Measurements from ENCODE around the gene AP3D1.
A peak's percentile ranks its signal among the peaks of the same experiment; 100 is the strongest.

Gene AP3D1

GRCh38 chr19:2070436-2070827 is 80.9 kb downstream of the AP3D1 start:
- no peak for DNase-seq (ENCODE audit: extremely low read depth in 1 of 2, low read depth in 1 of 2)

GRCh38 chr19:2064788-2065524 is 86.4 kb downstream of the AP3D1 start:
- DNase-seq (ENCODE audit: extremely low read depth in 1 of 2, low read depth in 1 of 2), result no peak

DNA sequence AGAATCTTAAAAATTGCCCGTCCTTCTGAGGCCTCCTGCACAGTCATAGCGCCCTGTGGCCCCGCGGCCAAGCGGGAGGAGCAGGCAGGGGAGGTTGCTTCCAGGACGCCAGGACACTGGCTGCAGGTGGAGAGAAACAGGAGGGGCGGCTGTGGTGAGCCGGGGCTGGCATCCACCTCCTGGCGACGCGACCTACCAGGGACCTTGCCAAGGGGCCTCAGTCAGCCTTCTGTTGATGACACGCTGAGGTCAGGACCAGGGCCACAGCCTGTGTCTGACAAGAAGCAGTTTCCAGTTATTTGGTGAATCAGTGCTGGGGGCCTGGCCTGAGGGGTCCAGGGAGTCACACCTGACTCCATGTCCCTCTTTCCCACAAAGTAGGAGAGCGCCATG is 87.0 kb downstream of the AP3D1 start:
- no peak for DNase-seq (ENCODE audit: extremely low read depth in 1 of 2, low read depth in 1 of 2)

DNA sequence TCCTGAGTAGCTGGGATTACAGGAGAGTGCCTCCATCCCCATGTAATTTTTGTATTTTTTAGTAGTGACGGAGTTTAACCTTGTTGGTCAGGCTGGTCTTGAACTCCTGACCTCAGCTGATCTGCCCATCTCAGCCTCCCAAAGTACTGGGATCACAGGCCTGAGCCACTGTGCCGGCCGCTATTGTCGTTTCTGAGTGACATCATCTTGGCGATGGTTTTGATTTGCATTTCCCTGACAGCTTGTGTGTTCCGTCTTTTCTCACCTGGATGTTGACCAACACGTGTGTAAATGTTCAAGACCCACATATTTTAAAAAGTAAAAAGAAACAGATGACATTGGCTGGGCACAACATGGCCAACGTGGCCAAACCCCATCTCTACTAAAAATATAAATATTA is 87.5 kb downstream of the AP3D1 start:
- no peak for DNase-seq (ENCODE audit: extremely low read depth in 1 of 2, low read depth in 1 of 2)

GRCh38 chr19:2062770-2063169 is 88.6 kb downstream of the AP3D1 start:
- DNase-seq (ENCODE audit: extremely low read depth in 1 of 2, low read depth in 1 of 2), result no peak

DNA sequence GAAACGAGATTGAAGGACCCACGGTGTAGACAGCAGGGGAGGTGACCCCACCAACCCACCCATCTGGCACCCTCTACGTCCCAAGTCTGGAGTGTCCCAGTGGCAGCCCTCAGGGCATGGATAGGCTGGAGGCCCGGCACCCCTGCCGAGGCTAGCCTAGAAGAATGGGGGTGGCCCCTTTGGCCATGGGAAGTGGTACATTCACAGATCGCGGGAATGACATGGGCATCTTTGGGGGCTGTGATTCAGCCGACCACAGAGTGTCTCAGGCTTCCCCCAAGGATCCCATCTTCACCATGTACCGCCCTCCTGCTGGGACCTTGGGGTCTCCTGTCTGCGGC is 89.0 kb downstream of the AP3D1 start:
- DNase-seq (ENCODE audit: extremely low read depth in 1 of 2, low read depth in 1 of 2), result no peak

DNA sequence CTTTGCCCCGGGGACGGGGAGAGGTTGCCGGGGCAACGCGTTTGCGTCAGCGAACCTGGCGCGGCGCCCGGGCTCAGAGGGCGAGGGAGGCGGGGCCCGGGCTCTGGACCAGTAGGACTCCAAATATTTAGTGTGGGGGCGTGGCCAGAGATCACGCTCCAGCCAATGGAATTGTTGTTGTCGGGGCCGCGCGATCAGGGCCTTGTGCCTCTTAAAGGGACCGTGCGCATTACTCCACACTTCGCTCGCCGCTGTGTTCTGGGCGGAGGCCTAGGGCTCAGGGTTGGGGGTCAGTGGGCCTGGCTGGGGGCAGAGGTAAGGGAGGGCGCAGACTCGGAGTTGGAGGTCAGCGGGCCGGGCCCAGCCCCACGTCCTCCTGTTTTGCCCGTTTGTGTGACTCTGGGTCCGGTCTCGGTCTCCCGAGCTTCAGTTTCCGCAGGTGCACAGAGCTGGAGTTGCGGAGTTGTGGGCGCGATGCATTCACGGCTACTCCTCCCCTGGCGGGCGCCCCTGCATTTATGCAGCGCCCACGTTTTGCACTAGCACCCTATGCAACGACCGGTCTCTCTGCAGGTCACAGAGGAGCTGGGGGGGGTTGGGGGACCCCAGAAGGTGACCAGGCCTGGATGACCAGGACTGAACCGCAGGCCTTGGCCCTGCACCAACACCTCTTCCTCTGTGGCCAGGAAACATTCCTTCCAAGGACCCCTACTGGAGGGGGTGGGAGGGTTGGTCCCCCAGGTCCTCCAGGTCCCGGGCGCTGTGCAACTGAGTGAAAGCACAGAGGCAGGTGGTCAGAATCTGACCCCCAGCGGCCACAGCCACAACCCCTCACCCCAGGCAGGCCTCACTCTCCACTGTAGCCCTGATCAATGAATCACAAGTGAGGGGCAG is 89.6 kb downstream of the AP3D1 start:
- peak; percentile 98 to 100 for DNase-seq (ENCODE audit: extremely low read depth in 1 of 2, low read depth in 1 of 2)

DNA sequence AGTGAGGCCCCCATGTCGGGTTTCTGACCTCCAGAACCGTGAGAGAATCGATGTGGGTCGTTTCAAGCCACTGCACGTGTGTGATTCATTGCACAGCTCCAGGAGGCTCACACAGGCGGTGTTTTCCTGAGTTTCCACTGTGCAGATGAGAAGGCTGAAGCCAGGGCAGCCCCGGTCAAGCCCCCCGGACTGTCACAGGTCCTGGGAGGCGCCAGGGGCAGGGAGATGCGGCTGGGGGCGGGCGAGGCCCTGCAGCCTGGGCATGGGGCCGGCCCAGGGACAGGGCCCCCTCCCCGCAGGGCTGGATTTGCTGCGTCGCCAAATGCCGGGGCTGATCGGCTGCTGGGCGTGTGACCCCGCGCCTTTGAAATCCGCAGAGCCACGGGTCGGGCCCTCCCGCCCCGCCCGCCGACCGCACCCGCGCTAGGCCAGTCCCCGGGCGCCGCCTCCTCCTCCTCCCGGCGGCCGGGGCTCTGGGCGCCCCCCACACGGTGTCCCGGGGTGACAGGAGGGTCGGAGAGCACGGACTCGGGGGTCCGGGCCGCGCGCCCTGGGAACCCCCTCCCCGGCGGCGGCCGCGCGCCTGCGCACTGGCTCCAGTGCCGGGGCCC is 90.4 kb downstream of the AP3D1 start:
- no peak for DNase-seq (ENCODE audit: extremely low read depth in 1 of 2, low read depth in 1 of 2)

GRCh38 chr19:2059422-2060201 is 91.8 kb downstream of the AP3D1 start:
- no peak for DNase-seq (ENCODE audit: extremely low read depth in 1 of 2, low read depth in 1 of 2)

DNA sequence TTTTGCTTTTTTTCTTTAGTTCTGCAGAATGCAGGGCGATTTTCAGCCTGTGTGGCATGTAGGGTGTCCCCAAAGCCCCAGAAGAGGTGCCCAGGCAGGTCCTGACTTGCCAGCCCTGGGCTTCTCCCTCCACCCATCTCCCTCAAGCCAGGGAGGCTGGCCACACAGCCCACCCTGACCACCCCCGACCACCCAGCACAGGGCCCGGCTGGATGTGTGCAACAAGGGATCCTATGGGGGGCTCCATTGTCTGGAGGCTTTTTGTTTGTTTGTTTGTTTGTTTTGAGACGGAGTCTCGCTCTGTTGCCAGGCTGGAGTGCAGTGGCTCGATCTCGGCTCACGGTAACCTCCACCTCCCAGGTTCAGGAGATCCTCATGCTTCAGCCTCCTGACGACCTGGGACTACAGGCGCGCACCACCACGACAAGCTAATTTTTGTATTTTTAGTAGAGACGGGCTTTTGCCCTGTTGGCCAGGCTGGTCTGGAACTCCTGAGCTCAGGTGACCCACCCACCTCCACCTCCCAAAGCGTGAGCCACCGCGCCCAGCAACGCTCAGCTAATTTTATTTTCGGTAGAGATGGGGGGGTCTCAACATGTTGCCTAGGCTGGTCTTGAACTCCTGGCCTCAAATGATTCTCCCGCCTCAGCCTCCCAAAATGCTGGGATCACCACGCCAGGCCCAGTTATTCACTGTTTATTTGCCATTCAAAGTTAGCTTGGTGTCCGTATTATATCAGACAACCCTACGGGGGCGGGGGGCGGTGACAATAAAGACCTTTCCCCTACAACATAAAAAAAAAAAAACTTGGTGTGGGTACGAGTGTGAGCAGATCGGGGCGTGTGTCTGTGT is 92.6 kb downstream of the AP3D1 start:
- no peak for DNase-seq (ENCODE audit: extremely low read depth in 1 of 2, low read depth in 1 of 2)

DNA sequence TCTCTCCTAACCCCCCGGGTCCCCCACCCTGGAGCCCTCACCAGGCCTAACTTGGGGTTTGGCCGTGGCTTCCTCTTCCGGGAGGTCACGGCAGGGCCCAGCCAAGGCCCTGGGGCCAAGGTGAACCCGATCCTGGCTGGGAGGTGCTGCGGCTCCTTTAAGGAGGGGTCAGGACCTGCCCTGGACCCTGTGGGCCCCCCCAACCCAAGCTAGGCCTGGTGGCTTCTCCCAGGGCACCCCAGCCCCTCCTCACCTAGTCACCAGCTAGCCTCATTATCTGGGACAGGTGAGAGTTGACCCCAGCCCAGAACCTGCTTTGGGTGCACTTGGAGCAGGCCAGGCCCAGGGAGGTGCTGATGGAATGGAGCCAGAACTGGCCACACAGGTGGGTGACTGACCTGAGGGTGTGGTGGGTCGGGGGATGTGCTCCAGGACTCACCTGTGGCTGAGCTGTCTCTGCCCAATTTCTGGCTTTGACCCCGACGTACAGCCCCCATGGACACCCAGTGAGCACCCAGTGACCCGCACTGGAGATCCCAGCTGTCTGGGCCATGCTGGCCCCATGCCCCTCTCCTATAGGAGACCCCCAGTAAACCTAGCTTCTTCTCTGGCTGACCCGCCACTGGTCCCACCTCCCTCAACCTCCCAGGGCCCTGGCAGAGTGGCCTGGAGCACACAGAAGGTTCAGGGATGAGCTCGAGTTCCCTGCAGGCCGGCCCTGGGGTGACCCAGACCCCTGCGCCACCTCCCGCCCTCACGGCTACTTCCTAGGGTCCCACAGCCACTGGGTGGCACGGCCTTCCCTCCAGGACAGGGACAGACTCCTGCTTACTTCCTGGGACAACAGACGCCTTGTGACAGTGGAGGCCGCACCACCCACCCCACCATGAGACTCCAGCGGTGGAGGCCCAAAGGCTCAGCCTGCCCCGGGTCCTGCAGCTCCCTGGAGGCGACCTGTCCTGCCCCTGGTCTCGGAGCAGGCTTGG is 93.6 kb downstream of the AP3D1 start:
- DNase-seq (ENCODE audit: extremely low read depth in 1 of 2, low read depth in 1 of 2), result no peak

DNA sequence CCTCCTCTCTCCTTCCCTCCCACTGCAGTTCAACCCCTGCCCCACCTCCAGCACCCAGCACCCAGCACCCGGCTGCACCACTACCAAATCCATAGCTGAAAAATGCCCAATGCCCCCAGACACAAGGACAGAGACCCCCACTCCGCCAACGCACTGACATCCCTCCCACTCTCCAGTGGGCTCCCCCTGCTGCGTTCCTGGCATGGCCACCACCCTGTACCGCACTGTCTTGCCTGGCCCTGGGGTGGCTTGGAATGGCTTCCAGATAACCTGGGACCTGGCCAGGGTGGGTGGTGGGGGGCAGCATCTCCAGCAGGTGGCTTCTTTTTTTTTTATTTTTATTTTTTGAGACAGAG is 94.6 kb downstream of the AP3D1 start:
- no peak for DNase-seq (ENCODE audit: extremely low read depth in 1 of 2, low read depth in 1 of 2)

GRCh38 chr19:2055931-2056836 is 95.2 kb downstream of the AP3D1 start:
- DNase-seq (ENCODE audit: extremely low read depth in 1 of 2, low read depth in 1 of 2), result no peak

DNA sequence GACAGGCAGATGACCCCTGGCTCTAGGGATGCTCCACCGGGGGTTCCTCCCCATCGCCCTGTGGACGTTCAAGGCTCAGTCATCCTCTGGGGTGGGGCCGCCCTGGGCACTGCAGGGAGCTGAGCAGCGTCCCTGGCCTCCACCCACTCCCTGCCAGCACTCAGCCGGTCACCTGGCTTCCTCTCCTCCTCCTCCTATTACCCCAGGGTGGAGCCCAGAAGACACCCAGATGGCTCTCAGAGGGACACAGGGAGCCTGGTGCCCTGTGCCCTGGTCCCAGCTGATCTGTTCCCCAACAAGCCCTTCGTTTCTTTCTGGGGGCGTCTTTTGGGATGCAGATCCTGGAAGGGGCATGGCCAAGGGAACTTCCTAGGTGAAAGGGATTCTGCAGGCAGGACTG is 96.6 kb downstream of the AP3D1 start:
- DNase-seq (ENCODE audit: extremely low read depth in 1 of 2, low read depth in 1 of 2), result no peak

- no peak for DNase-seq (ENCODE audit: extremely low read depth in 1 of 2, low read depth in 1 of 2)
Measured at GRCh38 chr19:2053601-2054389, 97.6 kb downstream of the AP3D1 start.

DNA sequence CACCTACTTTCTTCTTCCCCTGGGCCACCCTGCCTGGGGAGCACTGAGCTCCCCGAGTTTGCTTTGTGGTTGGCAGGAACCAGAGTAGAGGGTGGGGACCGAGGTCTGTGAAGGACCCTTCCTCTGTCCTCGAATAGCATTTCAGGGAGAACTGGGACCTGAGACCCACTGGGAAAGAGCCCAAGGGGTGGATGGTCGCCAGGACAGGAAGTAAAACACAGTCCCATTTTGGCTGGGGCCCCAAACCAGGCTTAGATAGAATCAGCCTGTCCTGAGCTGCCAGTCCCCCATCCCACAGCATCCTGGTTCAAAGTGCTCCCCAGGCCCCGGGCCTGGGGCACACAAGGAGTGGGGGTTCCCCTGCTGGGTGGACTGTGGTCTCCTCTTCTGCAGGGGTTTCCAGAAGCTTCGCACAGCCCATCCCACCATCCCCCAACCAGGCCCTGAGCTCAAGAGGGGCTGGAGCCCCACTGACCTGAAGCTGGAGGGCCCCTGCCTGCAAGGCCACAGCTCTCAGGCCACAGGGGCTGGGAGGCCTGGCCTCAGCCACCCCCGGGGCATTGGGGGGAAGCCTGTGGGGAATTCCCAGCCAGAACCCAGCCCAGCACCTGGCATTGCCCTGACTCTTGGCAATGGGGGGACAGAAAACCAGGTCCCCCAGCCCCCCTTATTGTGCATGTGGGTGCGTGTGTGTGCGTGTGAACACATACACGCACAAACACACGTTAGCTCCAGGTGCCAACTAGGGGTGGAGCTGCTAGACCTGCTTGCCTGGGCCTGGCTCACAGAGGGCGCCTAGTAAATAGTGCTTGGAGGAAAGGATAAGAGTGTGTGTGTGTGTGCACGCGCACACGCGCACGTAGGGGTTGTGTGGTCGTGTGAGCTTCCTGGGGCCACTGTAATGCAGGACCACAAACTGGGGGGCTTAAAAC is 99.3 kb downstream of the AP3D1 start:
- no peak for DNase-seq (ENCODE audit: extremely low read depth in 1 of 2, low read depth in 1 of 2)

Measured in stimulated activated CD8-positive, alpha-beta memory T cell treated with anti-CD3 and anti-CD28 coated beads, Interleukin-7, amount 100 ng/mL, for 48 hours (primary cell).